Posterior cingulate gyrus (tissue), 11 donors: ENCODE measurements around the gene WFS1.
A peak's percentile ranks its signal among the peaks of the same experiment; 100 is the strongest.

Experiments used
- DNase-seq, 10 donors: peaks; one replicate each; pipeline versions ENCODE4 v3.0.0 to v3.0.0-alpha.2; 2020 to 2021; ENCODE audit warnings: mixed read lengths in 3 of 10
- intact Hi-C: fragments of 100-400 bp; cut with DNase I; formaldehyde crosslinking; loops from one replicate; pipeline ENCODE4 v1.15.1; 2023

The WFS1 gene

GRCh38 chr4:6320663-6321062 is 51.0 kb downstream of the WFS1 start:
- intact Hi-C loops, result no loop called here

GRCh38 chr4:6321361-6321760 is 51.7 kb downstream of the WFS1 start:
- no peak for DNase-seq
- intact Hi-C loops, result no loop called here

More at GRCh38 chr4:6320663-6321062, 51.0 kb downstream of the WFS1 start:
- no peak for DNase-seq

- intact Hi-C loops, result no loop called here
- peak in 3 of 10 donors; percentile 34 to 63 (median 51) for DNase-seq
Observed at GRCh38 chr4:6322067-6322760, 52.6 kb downstream of the WFS1 start.

GRCh38 chr4:6322761-6323566 is 53.3 kb downstream of the WFS1 start:
- DNase-seq, result peak in 3 of 10 donors; percentile 39 to 66 (median 55)
- intact Hi-C loops, result no loop called here

- peak in 3 of 10 donors; percentile 58 to 69 (median 59) for DNase-seq
- intact Hi-C loops, result no loop called here
Observed at GRCh38 chr4:6324461-6324998, 54.9 kb downstream of the WFS1 start.

GRCh38 chr4:6324999-6325787 is 55.5 kb downstream of the WFS1 start:
- intact Hi-C loops, result loop anchor here (5.0 kb wide), 2 partner anchors 58 to 328 kb away; partner anchors contain the start of gene WFS1
- peak in 4 of 10 donors; percentile 50 to 86 (median 76) for DNase-seq

- intact Hi-C loops, result loop anchor here (5.0 kb wide), 2 partner anchors 59 to 329 kb away; partner anchors contain the start of gene WFS1
- peak in 3 of 10 donors; percentile 58 to 72 (median 70) for DNase-seq
Observed at GRCh38 chr4:6325788-6326290, 56.2 kb downstream of the WFS1 start.

GRCh38 chr4:6326312-6327060 is 56.8 kb downstream of the WFS1 start:
- peak in 3 of 10 donors; percentile 54 to 76 (median 74) for DNase-seq
- intact Hi-C loops, result loop anchor here (1.0 to 5.0 kb wide), 3 partner anchors 59 to 329 kb away; partner anchors contain the start of gene WFS1

GRCh38 chr4:6327220-6327917 is 57.7 kb downstream of the WFS1 start:
- DNase-seq, result peak; percentile 73 to 98 (median 88)
- intact Hi-C loops, result loop anchor here (1.0 to 5.0 kb wide), 3 partner anchors 60 to 330 kb away; partner anchors contain the start of gene WFS1

GRCh38 chr4:6328526-6328925 is 58.9 kb downstream of the WFS1 start:
- intact Hi-C loops, result loop anchor here (5.0 kb wide), 2 partner anchors 61 to 331 kb away; partner anchors contain the start of gene WFS1
- DNase-seq, result peak in 3 of 10 donors; percentile 66 to 72 (median 70)

GRCh38 chr4:6329478-6330383 is 60.1 kb downstream of the WFS1 start:
- DNase-seq, result peak in 3 of 10 donors; percentile 22 to 59 (median 51)
- intact Hi-C loops, result loop anchor here (5.0 kb wide), 3 partner anchors 62 to 332 kb away; partner anchors contain the start of gene WFS1

GRCh38 chr4:6330384-6330767 is 60.7 kb downstream of the WFS1 start:
- peak in 3 of 10 donors; percentile 7 to 63 (median 52) for DNase-seq
- intact Hi-C loops, result loop anchor here (5.0 kb wide), 1 partner anchor 217 kb away; no protein-coding TSS in a partner anchor

- DNase-seq, result peak in 3 of 10 donors; percentile 75 to 86 (median 76)
- intact Hi-C loops, result loop anchor here (5.0 kb wide), 1 partner anchor 216 kb away; no protein-coding TSS in a partner anchor
Observed at GRCh38 chr4:6331018-6331417, 61.4 kb downstream of the WFS1 start.

GRCh38 chr4:6331468-6331867 is 61.8 kb downstream of the WFS1 start:
- intact Hi-C loops, result loop anchor here (5.0 kb wide), 1 partner anchor 216 kb away; no protein-coding TSS in a partner anchor
- DNase-seq, result no peak

- intact Hi-C loops, result loop anchor here (5.0 kb wide), 1 partner anchor 215 kb away; no protein-coding TSS in a partner anchor
- DNase-seq, result peak in 7 of 10 donors; percentile 38 to 86 (median 51)
Observed at GRCh38 chr4:6332042-6332668, 62.5 kb downstream of the WFS1 start.

GRCh38 chr4:6332669-6333050 is 63.0 kb downstream of the WFS1 start:
- intact Hi-C loops, result loop anchor here (5.0 kb wide), 1 partner anchor 215 kb away; no protein-coding TSS in a partner anchor
- peak in 1 of 10 donors; percentile 53 for DNase-seq
